Neural crest cell (in vitro differentiated cells): ENCODE results near the gene KIAA1328. TPM values are rescaled to one million over a fixed set of nuclear protein-coding genes. Genes with fewer than 3 reads are reported as not detected.

Experiments used
- DNase-seq: peaks from one replicate; pipeline ENCODE4 v3.0.0; 2021; ENCODE audit warnings: low read depth, mixed read lengths, low spot score
- H3K27ac Mint-ChIP-seq: one replicate; pipeline ENCODE4 v1.8.0; 2021; ENCODE audit warnings: mild to moderate bottlenecking, mixed read lengths; ENCODE audit not compliant: unreplicated experiment
- H3K27me3 Mint-ChIP-seq: 2 replicates; pipeline ENCODE4 v1.8.0; 2021; ENCODE audit warnings: low read depth, mild to moderate bottlenecking, mixed read lengths
- H3K36me3 Mint-ChIP-seq: 2 replicates; pipeline ENCODE4 v1.8.0; 2021; ENCODE audit warnings: low read depth, mild to moderate bottlenecking, mixed read lengths
- H3K4me1 Mint-ChIP-seq: 2 replicates; pipeline ENCODE4 v1.8.0; 2021; ENCODE audit warnings: mixed read lengths
- H3K4me3 Mint-ChIP-seq: one replicate; pipeline ENCODE4 v1.8.0; 2021; ENCODE audit warnings: mild to moderate bottlenecking, mixed read lengths
- H3K9me3 Mint-ChIP-seq: 2 replicates; pipeline ENCODE4 v1.8.0; 2021; ENCODE audit warnings: mixed read lengths
- total RNA-seq: library from RNA; stranded (reverse); gene quantifications from 2 replicates; pipeline ENCODE4 v1.2.1, GENCODE V29; 2021
- TF ChIP-seq, protein P1 (sequence below): fragments of 200-600 bp; sonication (generic); conservative IDR thresholded peaks from 2 replicates; pipeline ENCODE4 v1.5.0; 2021; ENCODE audit warnings: antibody characterized with exemption, mild to moderate bottlenecking

KIAA1328 gene
- total RNA-seq, 1 donor from 2014 or later, result 12.3 TPM

DNA sequence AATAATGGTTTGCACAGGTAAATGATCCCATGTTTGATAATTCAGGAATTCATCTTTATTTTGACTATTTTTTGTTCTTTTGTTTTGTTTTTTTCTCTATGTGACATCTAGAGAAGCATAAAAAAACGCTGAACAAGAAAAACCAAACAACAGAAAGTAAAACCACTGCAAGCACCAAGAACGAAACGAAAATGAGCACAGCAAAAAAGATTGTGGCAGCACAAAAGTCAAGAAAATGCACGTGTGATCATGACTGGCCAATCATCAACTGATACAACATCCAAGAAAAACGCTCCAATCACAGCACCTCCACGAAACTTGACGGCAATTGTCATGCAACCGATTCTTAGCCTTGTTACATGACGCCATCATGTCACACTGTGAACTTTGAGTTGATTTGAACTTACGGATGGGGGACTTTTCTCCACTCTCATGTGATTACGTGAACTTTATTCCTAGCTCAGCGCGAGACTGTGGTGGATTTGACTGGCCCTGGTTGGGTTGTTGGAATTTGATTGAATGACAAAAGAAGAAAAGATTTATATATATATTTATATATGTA is 417.9 kb downstream of the KIAA1328 start:
- Mint-ChIP-seq H3K27ac (no peak overlapping the region), H3K9me3 (no peaks in the 10 kb centered on the region), H3K4me3 (no peak overlapping the region), H3K36me3 (no peaks in the 10 kb centered on the region), H3K27me3 (peaks cover 39% of the 10 kb centered on the region), H3K4me1 (peaks cover 4% of the 10 kb centered on the region)
- DNase-seq, result no peak
- TF ChIP-seq, protein P1, sequence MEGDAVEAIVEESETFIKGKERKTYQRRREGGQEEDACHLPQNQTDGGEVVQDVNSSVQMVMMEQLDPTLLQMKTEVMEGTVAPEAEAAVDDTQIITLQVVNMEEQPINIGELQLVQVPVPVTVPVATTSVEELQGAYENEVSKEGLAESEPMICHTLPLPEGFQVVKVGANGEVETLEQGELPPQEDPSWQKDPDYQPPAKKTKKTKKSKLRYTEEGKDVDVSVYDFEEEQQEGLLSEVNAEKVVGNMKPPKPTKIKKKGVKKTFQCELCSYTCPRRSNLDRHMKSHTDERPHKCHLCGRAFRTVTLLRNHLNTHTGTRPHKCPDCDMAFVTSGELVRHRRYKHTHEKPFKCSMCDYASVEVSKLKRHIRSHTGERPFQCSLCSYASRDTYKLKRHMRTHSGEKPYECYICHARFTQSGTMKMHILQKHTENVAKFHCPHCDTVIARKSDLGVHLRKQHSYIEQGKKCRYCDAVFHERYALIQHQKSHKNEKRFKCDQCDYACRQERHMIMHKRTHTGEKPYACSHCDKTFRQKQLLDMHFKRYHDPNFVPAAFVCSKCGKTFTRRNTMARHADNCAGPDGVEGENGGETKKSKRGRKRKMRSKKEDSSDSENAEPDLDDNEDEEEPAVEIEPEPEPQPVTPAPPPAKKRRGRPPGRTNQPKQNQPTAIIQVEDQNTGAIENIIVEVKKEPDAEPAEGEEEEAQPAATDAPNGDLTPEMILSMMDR, result no peak

DNA sequence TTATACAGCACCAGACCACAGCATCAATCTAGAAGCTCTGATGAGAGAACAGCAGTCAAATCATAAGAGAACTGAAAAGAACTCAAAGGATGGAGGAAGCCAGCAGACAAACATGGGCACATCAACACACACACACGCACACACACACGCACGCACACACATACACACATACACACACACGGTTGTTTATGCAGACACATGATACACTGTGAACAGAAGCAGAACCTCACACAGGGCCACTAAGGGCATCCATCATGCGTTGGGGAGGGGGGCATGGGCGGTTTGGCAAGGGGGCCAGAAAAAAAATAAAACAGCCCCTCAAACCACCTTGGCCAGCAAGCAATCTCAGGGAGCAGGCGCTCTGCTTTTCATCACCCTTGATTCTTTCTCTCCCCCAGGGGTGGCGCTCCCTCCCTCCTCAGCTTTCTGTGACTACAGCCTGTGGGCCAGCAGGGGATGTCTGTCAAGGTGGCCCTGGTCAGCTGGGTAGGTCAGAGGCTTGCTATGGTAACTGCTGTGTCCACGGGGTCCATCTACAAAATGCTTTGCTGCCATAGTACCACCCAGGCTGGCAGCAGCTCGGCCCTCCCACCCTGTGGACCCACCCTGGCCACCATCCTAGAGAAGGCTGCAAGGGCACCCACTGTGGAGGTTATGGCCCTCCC is 418.7 kb downstream of the KIAA1328 start:
- no peak for DNase-seq
- peaks cover 45% of the 10 kb centered on the region for H3K27me3 Mint-ChIP-seq

DNA sequence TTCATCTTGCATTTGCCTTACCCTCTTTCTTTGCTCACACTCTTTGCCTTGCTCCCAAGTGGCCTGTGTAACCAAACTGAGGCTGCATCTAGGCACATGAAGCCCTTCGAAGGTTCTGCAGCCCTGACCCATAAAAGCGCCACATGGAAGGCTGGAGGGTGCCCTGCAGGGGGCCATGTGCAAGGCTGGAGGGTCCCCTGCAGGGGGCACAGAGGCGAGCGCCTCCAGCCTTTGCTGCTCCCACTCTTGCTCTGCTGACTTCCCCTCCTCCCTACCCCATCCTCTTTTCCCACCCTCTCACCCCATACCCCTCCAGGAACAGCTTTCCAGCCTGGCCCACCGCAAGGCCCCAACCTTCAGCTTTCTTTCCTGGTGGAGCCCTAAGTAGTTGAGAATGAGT is 419.4 kb downstream of the KIAA1328 start:
- TF ChIP-seq, protein P1, result no peak
- Mint-ChIP-seq H3K4me1 (peaks cover 10% of the 10 kb centered on the region), H3K4me3 (no peak overlapping the region), H3K27me3 (peaks cover 46% of the 10 kb centered on the region), H3K9me3 (no peaks in the 10 kb centered on the region), H3K27ac (no peak overlapping the region), H3K36me3 (no peaks in the 10 kb centered on the region)
- no peak for DNase-seq

More for the DNA sequence above, 418.7 kb downstream of the KIAA1328 start:
- H3K27ac Mint-ChIP-seq, result no peak overlapping the region
- no peak overlapping the region for H3K4me3 Mint-ChIP-seq
- TF ChIP-seq, protein P1, result no peak
- H3K9me3 Mint-ChIP-seq, result no peaks in the 10 kb centered on the region
- no peaks in the 10 kb centered on the region for H3K36me3 Mint-ChIP-seq
- H3K4me1 Mint-ChIP-seq, result peaks cover 7% of the 10 kb centered on the region

DNA sequence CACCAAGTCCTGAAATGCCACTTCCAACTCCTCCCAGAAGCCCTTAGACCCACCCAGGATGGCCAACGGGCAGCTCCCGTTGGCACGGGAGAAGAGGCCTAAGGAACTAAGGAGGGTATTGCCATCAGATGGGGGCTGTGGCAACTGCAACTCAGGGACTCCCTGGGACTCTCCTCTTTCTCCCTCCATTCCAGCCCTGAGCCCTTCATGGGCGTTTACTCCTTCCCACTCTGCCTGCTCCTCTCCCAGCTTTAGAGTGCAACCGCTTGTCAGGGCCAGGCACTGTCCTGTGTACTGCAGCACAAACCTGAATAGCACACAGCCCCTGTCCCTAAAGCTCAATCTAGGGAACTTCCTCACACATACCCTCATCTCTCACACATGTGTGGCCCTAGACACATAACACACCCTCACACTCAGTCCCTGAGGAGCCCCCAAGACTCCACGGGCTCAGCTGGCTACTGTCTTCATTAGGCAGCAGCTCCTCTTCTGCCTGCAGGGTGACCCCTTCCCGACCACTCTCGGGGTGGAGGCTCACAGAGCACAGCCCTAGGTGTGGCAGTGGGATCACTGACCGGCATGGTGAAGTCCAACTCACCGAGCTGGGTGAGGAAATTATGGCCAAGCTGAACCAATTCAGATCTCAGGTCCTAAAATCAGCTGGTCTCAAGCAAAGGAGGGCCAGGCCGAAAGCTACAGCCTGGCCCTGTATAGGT is 420.4 kb downstream of the KIAA1328 start:
- no peaks in the 10 kb centered on the region for H3K36me3 Mint-ChIP-seq
- H3K4me1 Mint-ChIP-seq, result peaks cover 5% of the 10 kb centered on the region
- H3K27ac Mint-ChIP-seq, result peak overlapping the region; percentile 79
- TF ChIP-seq, protein P1, result no peak
- no peaks in the 10 kb centered on the region for H3K9me3 Mint-ChIP-seq
- DNase-seq, result no peak
- H3K27me3 Mint-ChIP-seq, result peaks cover 38% of the 10 kb centered on the region
- no peak overlapping the region for H3K4me3 Mint-ChIP-seq

DNA sequence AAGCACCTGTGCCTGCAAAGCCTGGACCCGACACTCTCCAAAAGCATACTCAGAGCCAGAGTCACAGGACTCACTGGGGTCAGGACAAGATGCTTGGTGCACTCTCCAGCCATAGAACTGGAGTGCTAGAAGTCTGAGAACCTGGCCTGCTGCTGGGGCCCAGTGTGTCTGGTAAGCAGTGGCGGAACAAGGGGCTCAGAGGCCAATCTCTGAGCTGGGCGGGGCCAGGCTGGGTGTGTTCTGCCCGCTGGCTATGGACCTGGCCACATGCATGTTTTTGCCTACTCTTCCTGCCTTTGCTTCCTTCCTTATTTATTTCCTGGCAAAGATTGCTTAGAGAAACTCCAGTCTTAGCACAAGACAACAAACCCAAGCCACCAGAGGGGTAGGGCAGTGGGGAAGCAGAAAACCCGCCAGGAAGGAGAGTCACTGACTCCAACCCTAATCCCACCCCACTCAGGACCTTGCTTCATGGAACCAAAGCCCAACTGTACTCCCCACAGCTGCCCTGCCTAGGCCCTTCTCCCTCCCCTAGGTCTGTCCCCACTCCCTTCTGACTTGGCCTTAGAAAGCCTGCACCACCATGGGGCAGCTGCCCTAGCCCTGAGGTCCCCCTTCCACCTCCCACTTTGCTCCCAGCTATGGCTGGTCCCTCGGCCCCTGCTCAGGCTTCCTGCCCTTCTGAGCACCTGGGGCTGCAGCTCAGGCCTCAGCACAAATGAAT is 421.1 kb downstream of the KIAA1328 start:
- Mint-ChIP-seq H3K27ac (no peak overlapping the region), H3K9me3 (no peaks in the 10 kb centered on the region), H3K27me3 (peaks cover 39% of the 10 kb centered on the region), H3K36me3 (no peaks in the 10 kb centered on the region), H3K4me3 (peak overlapping the region; percentile 34), H3K4me1 (peaks cover 5% of the 10 kb centered on the region)
- TF ChIP-seq, protein P1, result no peak
- DNase-seq, result no peak
